GM06990 (cell line): Measurements from ENCODE around the gene SARM1.

Experiments
- DNase-seq: peaks from one replicate; pipeline ENCODE4 v3.0.0-alpha.2; 2011; ENCODE audit not compliant: insufficient read length; ENCODE audit errors: extremely low read depth
- H3K27me3 ChIP-seq: replicated peaks from 2 replicates; pipeline ENCODE4 v1.6.0; 2011; ENCODE audit warnings: low read length; ENCODE audit not compliant: control insufficient read depth, insufficient read depth
- H3K36me3 ChIP-seq: 2 replicates; pipeline ENCODE4 v1.5.1; 2011; ENCODE audit warnings: low read length; ENCODE audit not compliant: control insufficient read depth, insufficient read depth
- H3K4me3 ChIP-seq: replicated peaks from 2 replicates; pipeline ENCODE4 v1.5.1; 2011; ENCODE audit warnings: low read depth, mild to moderate bottlenecking, control low read depth, low read length
- TF ChIP-seq, protein P1 (sequence below): IDR thresholded peaks from 2 replicates; pipeline ENCODE4 v1.5.1; 2011; ENCODE audit warnings: low read length, control low read depth, mild to moderate bottlenecking, inconsistent platforms; ENCODE audit not compliant: insufficient read depth, poor library complexity, severe bottlenecking

Gene SARM1

DNA sequence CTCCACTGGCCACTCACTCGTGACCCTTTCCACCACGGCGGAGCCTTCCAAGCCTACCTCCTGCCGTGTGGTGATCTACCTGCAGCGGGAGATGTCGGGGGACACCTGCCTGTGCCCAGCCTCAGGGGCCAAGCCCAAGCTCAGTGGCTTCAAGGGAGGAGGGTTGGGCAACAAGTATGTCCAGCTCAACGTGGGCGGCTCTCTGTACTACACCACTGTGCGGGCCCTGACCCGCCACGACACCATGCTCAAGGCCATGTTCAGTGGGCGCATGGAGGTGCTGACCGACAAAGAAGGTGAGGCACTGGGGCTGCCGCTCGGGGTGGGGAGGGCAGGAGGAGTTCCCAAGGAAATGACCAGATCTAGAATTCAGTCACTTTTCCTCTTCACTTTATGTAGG is 32.1 kb upstream of the SARM1 start:
- DNase-seq, result no peak
- H3K4me3 ChIP-seq, result no peak overlapping the region
- TF ChIP-seq, protein P1, sequence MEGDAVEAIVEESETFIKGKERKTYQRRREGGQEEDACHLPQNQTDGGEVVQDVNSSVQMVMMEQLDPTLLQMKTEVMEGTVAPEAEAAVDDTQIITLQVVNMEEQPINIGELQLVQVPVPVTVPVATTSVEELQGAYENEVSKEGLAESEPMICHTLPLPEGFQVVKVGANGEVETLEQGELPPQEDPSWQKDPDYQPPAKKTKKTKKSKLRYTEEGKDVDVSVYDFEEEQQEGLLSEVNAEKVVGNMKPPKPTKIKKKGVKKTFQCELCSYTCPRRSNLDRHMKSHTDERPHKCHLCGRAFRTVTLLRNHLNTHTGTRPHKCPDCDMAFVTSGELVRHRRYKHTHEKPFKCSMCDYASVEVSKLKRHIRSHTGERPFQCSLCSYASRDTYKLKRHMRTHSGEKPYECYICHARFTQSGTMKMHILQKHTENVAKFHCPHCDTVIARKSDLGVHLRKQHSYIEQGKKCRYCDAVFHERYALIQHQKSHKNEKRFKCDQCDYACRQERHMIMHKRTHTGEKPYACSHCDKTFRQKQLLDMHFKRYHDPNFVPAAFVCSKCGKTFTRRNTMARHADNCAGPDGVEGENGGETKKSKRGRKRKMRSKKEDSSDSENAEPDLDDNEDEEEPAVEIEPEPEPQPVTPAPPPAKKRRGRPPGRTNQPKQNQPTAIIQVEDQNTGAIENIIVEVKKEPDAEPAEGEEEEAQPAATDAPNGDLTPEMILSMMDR, result no peak
- H3K27me3 ChIP-seq, result no peaks in the 10 kb centered on the region
- peaks cover 31% of the 10 kb centered on the region for H3K36me3 ChIP-seq

DNA sequence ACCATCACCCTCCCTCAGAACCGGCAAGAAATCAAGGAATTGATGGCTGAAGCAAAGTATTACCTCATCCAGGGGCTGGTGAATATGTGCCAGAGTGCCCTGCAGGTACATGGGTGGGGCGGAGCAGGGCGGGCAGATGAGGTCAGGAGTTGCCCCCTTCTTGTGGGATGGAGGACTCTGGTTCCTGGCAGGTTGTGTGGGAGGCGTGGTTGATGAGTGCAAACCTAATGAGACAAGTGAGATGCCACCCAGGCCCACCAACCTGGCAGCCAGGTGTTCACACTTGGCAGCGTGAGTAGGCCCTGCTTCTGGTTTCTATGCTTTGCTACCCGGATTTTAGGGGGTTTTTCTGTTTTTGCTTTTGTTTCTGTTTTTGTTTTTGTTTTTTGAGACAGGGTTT is 31.1 kb upstream of the SARM1 start:
- DNase-seq, result no peak
- Histone ChIP-seq H3K36me3 (peaks cover 36% of the 10 kb centered on the region), H3K4me3 (no peak overlapping the region), H3K27me3 (no peaks in the 10 kb centered on the region)
- TF ChIP-seq, protein P1, result no peak

- H3K36me3 ChIP-seq, result peaks cover 38% of the 10 kb centered on the region
- no peak for DNase-seq
Measured at GRCh38 chr17:28341516-28341915, 30.0 kb upstream of the SARM1 start.

GRCh38 chr17:28342313-28342712 is 29.2 kb upstream of the SARM1 start:
- Histone ChIP-seq H3K27me3 (no peaks in the 10 kb centered on the region), H3K36me3 (peaks cover 42% of the 10 kb centered on the region), H3K4me3 (no peak overlapping the region)
- TF ChIP-seq, protein P1, result no peak
- no peak for DNase-seq

More at GRCh38 chr17:28341516-28341915, 30.0 kb upstream of the SARM1 start:
- Histone ChIP-seq H3K27me3 (no peaks in the 10 kb centered on the region), H3K4me3 (no peak overlapping the region)
- TF ChIP-seq, protein P1, result no peak

GRCh38 chr17:28343491-28343932 is 28.0 kb upstream of the SARM1 start:
- DNase-seq, result no peak
- H3K36me3 ChIP-seq, result peaks cover 51% of the 10 kb centered on the region

GRCh38 chr17:28344011-28344410 is 27.5 kb upstream of the SARM1 start:
- H3K27me3 ChIP-seq, result no peaks in the 10 kb centered on the region
- H3K4me3 ChIP-seq, result no peak overlapping the region
- TF ChIP-seq, protein P1, result no peak
- peaks cover 55% of the 10 kb centered on the region for H3K36me3 ChIP-seq
- DNase-seq, result no peak

More at GRCh38 chr17:28343491-28343932, 28.0 kb upstream of the SARM1 start:
- H3K4me3 ChIP-seq, result no peak overlapping the region
- TF ChIP-seq, protein P1, result no peak
- no peaks in the 10 kb centered on the region for H3K27me3 ChIP-seq
